Central memory CD8-positive, alpha-beta T cell (primary cell): ENCODE measurements around the gene SCUBE2.
A peak's percentile ranks its signal among the peaks of the same experiment; 100 is the strongest.

ENCODE experiments used
- ATAC-seq: fragments of 150-1000 bp; cut with Tn5 transposase; replicated peaks from 2 replicates; pipeline ENCODE4 v1.10.0; 2022; ENCODE audit warnings: mild to moderate bottlenecking, moderate FRiP score, moderate number of reproducible peaks; ENCODE audit not compliant: poor library complexity, severe bottlenecking; ENCODE audit errors: extremely low read depth
- DNase-seq, 2 donors: peaks; one replicate each; pipeline ENCODE4 v3.0.0; 2021; ENCODE audit warnings: low spot score in 2 of 2
- H3K27ac Mint-ChIP-seq: one replicate; pipeline ENCODE4 v1.8.0; 2022; ENCODE audit warnings: low read depth, mild to moderate bottlenecking, moderate library complexity, mixed read lengths
- H3K27me3 Mint-ChIP-seq: one replicate; pipeline ENCODE4 v1.8.0; 2022; ENCODE audit warnings: mixed read lengths
- H3K36me3 Mint-ChIP-seq: one replicate; pipeline ENCODE4 v1.8.0; 2022; ENCODE audit warnings: mild to moderate bottlenecking, moderate library complexity, mixed read lengths; ENCODE audit not compliant: insufficient read depth
- H3K4me1 Mint-ChIP-seq: one replicate; pipeline ENCODE4 v1.8.0; 2022; ENCODE audit warnings: mixed read lengths
- H3K4me3 Mint-ChIP-seq: one replicate; pipeline ENCODE4 v1.8.0; 2022; ENCODE audit warnings: mild to moderate bottlenecking, moderate library complexity, mixed read lengths
- H3K9me3 Mint-ChIP-seq: one replicate; pipeline ENCODE4 v1.8.0; 2022; ENCODE audit warnings: mixed read lengths

Gene SCUBE2

GRCh38 chr11:9091044-9091922, at the start of gene SCUBE2:
Gene SCUBE2, minus strand, starts transcription at chr11:9091599. Its CDS starts 71 bp downstream, at chr11:9091528.
- no peaks in the 10 kb centered on the region for H3K36me3 Mint-ChIP-seq
- peaks cover 78% of the 10 kb centered on the region for H3K27me3 Mint-ChIP-seq
- DNase-seq = no peak
- H3K4me1 Mint-ChIP-seq = no peaks in the 10 kb centered on the region
- no peak for ATAC-seq
- H3K27ac Mint-ChIP-seq = no peak within 1 kb of the TSS
- peak within 1 kb of the TSS; percentile 42 for H3K4me3 Mint-ChIP-seq
- no peaks in the 10 kb centered on the region for H3K9me3 Mint-ChIP-seq

GRCh38 chr11:9141186-9141585, 49.8 kb upstream of the SCUBE2 start:
- Mint-ChIP-seq H3K27me3 (no peaks in the 10 kb centered on the region), H3K36me3 (peaks cover 21% of the 10 kb centered on the region), H3K27ac (no peak overlapping the region), H3K4me1 (peaks cover 15% of the 10 kb centered on the region), H3K9me3 (no peaks in the 10 kb centered on the region), H3K4me3 (no peak overlapping the region)
- ATAC-seq (no peak), DNase-seq (no peak)

- H3K27ac Mint-ChIP-seq = no peak overlapping the region
- H3K36me3 Mint-ChIP-seq = peaks cover 21% of the 10 kb centered on the region
- ATAC-seq = no peak
Measured at GRCh38 chr11:9139628-9140357, 48.4 kb upstream of the SCUBE2 start.

GRCh38 chr11:9138612-9139579, 47.5 kb upstream of the SCUBE2 start:
- ATAC-seq = no peak
- no peak overlapping the region for H3K4me3 Mint-ChIP-seq
- no peaks in the 10 kb centered on the region for H3K27me3 Mint-ChIP-seq
- peaks cover 21% of the 10 kb centered on the region for H3K36me3 Mint-ChIP-seq
- DNase-seq = no peak
- H3K4me1 Mint-ChIP-seq = peaks cover 15% of the 10 kb centered on the region
- H3K9me3 Mint-ChIP-seq = no peaks in the 10 kb centered on the region
- H3K27ac Mint-ChIP-seq = no peak overlapping the region

More at GRCh38 chr11:9139628-9140357, 48.4 kb upstream of the SCUBE2 start:
- Mint-ChIP-seq H3K4me1 (peaks cover 15% of the 10 kb centered on the region), H3K9me3 (no peaks in the 10 kb centered on the region), H3K4me3 (no peak overlapping the region), H3K27me3 (no peaks in the 10 kb centered on the region)
- no peak for DNase-seq

- H3K27me3 Mint-ChIP-seq = no peaks in the 10 kb centered on the region
- no peak for ATAC-seq
- H3K27ac Mint-ChIP-seq = peak overlapping the region; percentile 41
- H3K4me1 Mint-ChIP-seq = peaks cover 15% of the 10 kb centered on the region
- DNase-seq = no peak
- H3K9me3 Mint-ChIP-seq = no peaks in the 10 kb centered on the region
- no peak overlapping the region for H3K4me3 Mint-ChIP-seq
- H3K36me3 Mint-ChIP-seq = peaks cover 21% of the 10 kb centered on the region
Measured at GRCh38 chr11:9138133-9138453, 46.7 kb upstream of the SCUBE2 start.

- H3K4me1 Mint-ChIP-seq = peaks cover 15% of the 10 kb centered on the region
- no peaks in the 10 kb centered on the region for H3K9me3 Mint-ChIP-seq
- H3K4me3 Mint-ChIP-seq = no peak overlapping the region
- peaks cover 20% of the 10 kb centered on the region for H3K36me3 Mint-ChIP-seq
- ATAC-seq = peak; percentile 75
- no peaks in the 10 kb centered on the region for H3K27me3 Mint-ChIP-seq
- DNase-seq = peak; percentile 38 to 45
- H3K27ac Mint-ChIP-seq = peak overlapping the region; percentile 41
Measured at GRCh38 chr11:9137293-9138132, 46.1 kb upstream of the SCUBE2 start.

- Mint-ChIP-seq H3K36me3 (peaks cover 15% of the 10 kb centered on the region), H3K9me3 (no peaks in the 10 kb centered on the region), H3K27me3 (no peaks in the 10 kb centered on the region), H3K27ac (no peak overlapping the region), H3K4me3 (no peak overlapping the region), H3K4me1 (peaks cover 15% of the 10 kb centered on the region)
- ATAC-seq (no peak), DNase-seq (no peak)
Measured at GRCh38 chr11:9136741-9137140, 45.3 kb upstream of the SCUBE2 start.

- DNase-seq (no peak), ATAC-seq (no peak)
- no peak overlapping the region for H3K27ac Mint-ChIP-seq
- H3K4me1 Mint-ChIP-seq = peaks cover 15% of the 10 kb centered on the region
- no peak overlapping the region for H3K4me3 Mint-ChIP-seq
- H3K27me3 Mint-ChIP-seq = no peaks in the 10 kb centered on the region
- no peaks in the 10 kb centered on the region for H3K9me3 Mint-ChIP-seq
- peaks cover 11% of the 10 kb centered on the region for H3K36me3 Mint-ChIP-seq
Measured at GRCh38 chr11:9133956-9134355, 42.6 kb upstream of the SCUBE2 start.

- DNase-seq = no peak
- H3K27me3 Mint-ChIP-seq = no peaks in the 10 kb centered on the region
- H3K36me3 Mint-ChIP-seq = peaks cover 11% of the 10 kb centered on the region
- no peak overlapping the region for H3K27ac Mint-ChIP-seq
- H3K4me3 Mint-ChIP-seq = no peak overlapping the region
- no peak for ATAC-seq
- no peaks in the 10 kb centered on the region for H3K9me3 Mint-ChIP-seq
- H3K4me1 Mint-ChIP-seq = peaks cover 8% of the 10 kb centered on the region
Measured at GRCh38 chr11:9132203-9132878, 40.9 kb upstream of the SCUBE2 start.

- Mint-ChIP-seq H3K27ac (no peak overlapping the region), H3K9me3 (no peaks in the 10 kb centered on the region), H3K4me1 (no peaks in the 10 kb centered on the region), H3K27me3 (no peaks in the 10 kb centered on the region), H3K36me3 (peaks cover 1% of the 10 kb centered on the region), H3K4me3 (no peak overlapping the region)
- no peak for DNase-seq
- no peak for ATAC-seq
Measured at GRCh38 chr11:9130297-9130696, 38.9 kb upstream of the SCUBE2 start.

- no peaks in the 10 kb centered on the region for H3K27me3 Mint-ChIP-seq
- H3K27ac Mint-ChIP-seq = no peak overlapping the region
- no peak for ATAC-seq
- no peaks in the 10 kb centered on the region for H3K36me3 Mint-ChIP-seq
- H3K4me3 Mint-ChIP-seq = no peak overlapping the region
- H3K4me1 Mint-ChIP-seq = no peaks in the 10 kb centered on the region
- no peak for DNase-seq
- H3K9me3 Mint-ChIP-seq = no peaks in the 10 kb centered on the region
Measured at GRCh38 chr11:9126636-9127035, 35.2 kb upstream of the SCUBE2 start.
